Measurements from ENCODE around the gene PLA2G4C.
A peak's percentile ranks its signal among the peaks of the same experiment; 100 is the strongest.

The PLA2G4C gene, protein sequence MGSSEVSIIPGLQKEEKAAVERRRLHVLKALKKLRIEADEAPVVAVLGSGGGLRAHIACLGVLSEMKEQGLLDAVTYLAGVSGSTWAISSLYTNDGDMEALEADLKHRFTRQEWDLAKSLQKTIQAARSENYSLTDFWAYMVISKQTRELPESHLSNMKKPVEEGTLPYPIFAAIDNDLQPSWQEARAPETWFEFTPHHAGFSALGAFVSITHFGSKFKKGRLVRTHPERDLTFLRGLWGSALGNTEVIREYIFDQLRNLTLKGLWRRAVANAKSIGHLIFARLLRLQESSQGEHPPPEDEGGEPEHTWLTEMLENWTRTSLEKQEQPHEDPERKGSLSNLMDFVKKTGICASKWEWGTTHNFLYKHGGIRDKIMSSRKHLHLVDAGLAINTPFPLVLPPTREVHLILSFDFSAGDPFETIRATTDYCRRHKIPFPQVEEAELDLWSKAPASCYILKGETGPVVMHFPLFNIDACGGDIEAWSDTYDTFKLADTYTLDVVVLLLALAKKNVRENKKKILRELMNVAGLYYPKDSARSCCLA

DNA sequence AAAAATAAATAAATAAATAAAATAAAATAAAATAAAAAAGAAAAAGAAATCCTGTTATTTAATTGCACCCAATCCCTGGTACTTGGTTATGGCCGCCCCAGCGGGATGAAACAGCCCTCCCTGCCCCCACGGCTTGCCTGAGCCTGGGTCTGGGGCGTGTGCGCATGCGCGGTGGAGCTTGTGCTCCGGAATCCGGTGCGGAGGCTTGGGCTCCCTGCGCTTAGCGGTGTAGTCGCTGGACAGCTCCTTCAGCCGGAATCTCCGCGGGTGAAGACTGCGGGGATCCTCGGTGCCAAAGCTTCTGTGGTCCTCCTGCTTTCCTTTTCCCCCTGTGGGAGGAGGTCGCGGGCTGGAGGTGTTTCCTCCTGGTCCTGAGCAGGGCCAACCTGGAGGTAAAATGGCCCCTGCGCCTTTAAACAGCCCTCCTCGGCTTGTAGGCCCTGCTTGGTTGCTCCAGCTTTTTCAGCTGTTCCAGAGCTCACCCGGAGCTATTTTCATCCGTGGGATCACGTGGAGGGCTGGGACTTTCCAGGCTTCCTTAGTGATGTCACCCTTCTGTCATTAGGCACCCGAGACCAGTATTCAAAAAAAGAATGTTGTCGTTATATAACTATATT, at the start of gene PLA2G4C:
Gene PLA2G4C (minus strand): TSS at position 468 of the 617 bp plus-strand sequence. CDS start 4,288 bp downstream, outside the sequence.
- TF ChIP-seq Cebpa-rat (IDR thresholded peaks at IDR 0.05) = no peak
- Histone ChIP-seq H3K9ac (peak within 1 kb of the TSS; percentile 61 to 95 (median 79)), H3K27me3 (no peaks in the 10 kb centered on the region), H3K4me3 (peak within 1 kb of the TSS; percentile 53 to 66 (median 60)), H3K27ac (peak within 1 kb of the TSS; percentile 56 to 96 (median 83)), H3K4me1 (peaks cover 37 to 54% (median 48%) of the 10 kb centered on the region in 10 experiments), H3K4me2 (peak within 1 kb of the TSS; percentile 75 to 93 (median 84)), H4K20me1 (no peaks in the 10 kb centered on the region), H3K9me3 (replicated peaks in 1 of 11) (no peaks in the 10 kb centered on the region), H3K36me3 (peaks cover 3 to 20% (median 15%) of the 10 kb centered on the region in 11 experiments; a peak in 19 of 22 replicates)

DNA sequence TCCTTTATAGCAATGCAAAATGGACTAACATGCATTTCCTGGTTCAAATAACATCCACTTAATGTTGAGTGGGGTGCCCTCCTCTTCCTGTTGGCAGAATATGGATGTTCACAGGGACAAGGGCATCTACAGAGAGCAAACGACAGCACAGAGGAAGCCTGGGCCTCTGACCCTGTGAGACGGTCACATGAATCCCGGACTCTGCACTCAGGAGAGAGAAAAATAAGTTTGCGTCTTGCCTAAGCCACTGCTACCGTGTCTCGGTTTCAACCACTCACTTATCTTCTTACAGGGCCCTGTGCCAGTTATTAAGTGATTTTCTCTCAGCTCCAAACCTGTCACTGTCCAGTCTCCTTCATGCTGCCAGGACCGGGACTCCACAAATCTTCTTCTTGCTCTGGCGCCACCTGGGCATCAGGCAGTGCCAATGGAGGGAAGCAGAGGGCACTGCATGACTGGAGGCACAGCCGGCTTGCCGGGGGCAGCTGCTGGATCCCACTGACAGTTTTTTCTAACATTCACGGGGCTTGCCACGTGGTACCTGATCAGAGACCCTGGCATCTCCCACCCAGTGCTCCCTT, 47.7 kb upstream of the PLA2G4C start:
- Histone ChIP-seq H3K4me1 (peaks cover 0 to 18% (median 12%) of the 10 kb centered on the region in 10 experiments; a peak in 16 of 20 replicates), H3K4me2 (no peak overlapping the region), H3K9me3 (replicated peaks in 1 of 11) (0 out of 22 replicates have a peak, but pooled peaks cover 0 to 9% (median 0%) of the 10 kb centered on the region in 11 experiments), H3K27me3 (no peaks in the 10 kb centered on the region), H3K36me3 (peaks cover 40 to 99% (median 96%) of the 10 kb centered on the region in 11 experiments), H4K20me1 (peaks cover 0 to 17% (median 0%) of the 10 kb centered on the region in 11 experiments; a peak in 4 of 22 replicates), H3K9ac (no peak overlapping the region), H3K4me3 (no peak overlapping the region), H3K27ac (no peak overlapping the region)
- no peak for TF ChIP-seq Cebpa-rat (IDR thresholded peaks at IDR 0.05)

DNA sequence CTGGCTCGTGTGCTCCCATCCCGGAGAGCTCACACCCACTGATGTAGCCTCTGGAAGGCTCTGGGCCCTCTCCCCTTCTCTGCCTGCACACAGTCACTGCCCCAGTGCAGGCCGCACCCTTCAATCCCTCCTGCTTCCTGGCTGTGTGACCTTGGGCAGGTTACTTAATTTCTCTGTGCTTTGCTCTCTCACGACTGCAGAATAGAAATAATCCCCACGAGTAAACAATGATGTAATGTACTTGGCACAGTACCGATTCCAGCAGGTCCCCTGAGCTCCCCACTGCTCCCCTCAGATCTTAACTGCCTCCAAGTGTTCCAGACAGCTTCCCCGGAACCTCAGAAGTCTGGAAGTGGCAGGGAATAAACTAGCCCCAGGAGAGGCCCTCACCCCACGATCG, 43.4 kb upstream of the PLA2G4C start:
- Histone ChIP-seq H3K9me3 (replicated peaks in 1 of 11) (no peaks in the 10 kb centered on the region), H3K4me1 (peaks cover 0 to 5% (median 0%) of the 10 kb centered on the region in 10 experiments; a peak in 1 of 20 replicates), H3K36me3 (peaks cover 46 to 90% (median 87%) of the 10 kb centered on the region in 11 experiments), H3K27ac (peak overlapping the region in 4 of 11 experiments; percentile 0 to 32 (median 8); a peak in 2 of 22 replicates), H3K9ac (peak overlapping the region in 2 of 11 experiments; percentile 33 to 44; a peak in 2 of 22 replicates), H4K20me1 (peaks cover 0 to 27% (median 0%) of the 10 kb centered on the region in 11 experiments; a peak in 5 of 22 replicates), H3K4me2 (no peak overlapping the region), H3K27me3 (no peaks in the 10 kb centered on the region), H3K4me3 (no peak overlapping the region)
- no peak for TF ChIP-seq Cebpa-rat (IDR thresholded peaks at IDR 0.05)

DNA sequence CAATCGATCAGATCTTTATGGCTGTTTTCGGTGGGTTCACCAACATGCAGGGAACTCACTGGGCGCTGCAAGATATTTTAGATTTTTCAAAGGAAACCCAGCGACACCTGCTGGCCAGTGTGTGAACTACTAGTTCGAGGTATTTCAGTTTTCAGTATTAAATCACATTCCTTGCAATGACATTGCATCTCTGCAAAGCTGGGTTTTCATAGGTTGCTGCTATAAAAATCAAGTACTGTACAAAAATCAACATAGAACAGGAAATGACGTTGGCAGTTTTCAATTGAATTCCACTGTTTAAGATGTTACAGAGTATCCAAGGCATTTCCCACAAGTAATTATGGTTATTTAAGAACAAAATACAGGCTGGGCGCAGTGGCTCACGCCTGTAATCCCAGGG, 41.9 kb upstream of the PLA2G4C start:
- Histone ChIP-seq H3K9ac (peak overlapping the region in 4 of 11 experiments; percentile 22 to 50 (median 34); a peak in 4 of 22 replicates), H3K4me2 (no peak overlapping the region), H3K4me3 (no peak overlapping the region), H3K9me3 (replicated peaks in 1 of 11) (no peaks in the 10 kb centered on the region), H3K36me3 (peaks cover 53 to 90% (median 87%) of the 10 kb centered on the region in 11 experiments), H3K27me3 (no peaks in the 10 kb centered on the region), H3K4me1 (peaks cover 0 to 5% (median 0%) of the 10 kb centered on the region in 10 experiments; a peak in 1 of 20 replicates), H3K27ac (peak overlapping the region in 8 of 11 experiments; percentile 16 to 64 (median 52); a peak in 12 of 22 replicates), H4K20me1 (peaks cover 0 to 21% (median 0%) of the 10 kb centered on the region in 11 experiments; a peak in 5 of 22 replicates)
- TF ChIP-seq Cebpa-rat (IDR thresholded peaks at IDR 0.05) = no peak

DNA sequence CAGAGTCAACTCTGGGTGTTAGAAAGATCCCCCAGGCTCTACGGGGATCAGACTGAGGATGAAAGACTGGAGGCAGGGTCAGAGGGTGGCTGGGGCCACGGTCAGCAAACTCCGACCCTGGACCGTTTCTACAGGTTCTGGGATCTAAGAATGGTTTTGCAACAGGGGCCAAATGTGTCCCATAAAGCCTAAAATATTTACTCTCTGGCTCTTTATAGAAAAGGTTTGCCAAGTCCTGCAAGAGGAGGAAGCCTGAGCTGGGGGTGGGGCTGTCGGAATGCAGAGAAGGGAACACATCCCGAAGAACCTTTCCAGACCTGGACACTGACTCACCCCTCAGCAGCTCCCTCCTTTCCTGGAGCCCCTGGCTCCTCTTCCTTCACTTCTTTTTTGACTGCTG, 38.8 kb upstream of the PLA2G4C start:
- Histone ChIP-seq H3K27ac (no peak overlapping the region), H3K27me3 (no peaks in the 10 kb centered on the region), H3K4me1 (peaks cover 12 to 22% (median 17%) of the 10 kb centered on the region in 10 experiments), H3K9ac (no peak overlapping the region), H3K4me2 (no peak overlapping the region), H3K9me3 (replicated peaks in 1 of 11) (no peaks in the 10 kb centered on the region), H3K4me3 (no peak overlapping the region), H3K36me3 (peaks cover 36 to 93% (median 87%) of the 10 kb centered on the region in 11 experiments), H4K20me1 (peaks cover 0 to 25% (median 0%) of the 10 kb centered on the region in 11 experiments; a peak in 6 of 22 replicates)
- no peak for TF ChIP-seq Cebpa-rat (IDR thresholded peaks at IDR 0.05)

DNA sequence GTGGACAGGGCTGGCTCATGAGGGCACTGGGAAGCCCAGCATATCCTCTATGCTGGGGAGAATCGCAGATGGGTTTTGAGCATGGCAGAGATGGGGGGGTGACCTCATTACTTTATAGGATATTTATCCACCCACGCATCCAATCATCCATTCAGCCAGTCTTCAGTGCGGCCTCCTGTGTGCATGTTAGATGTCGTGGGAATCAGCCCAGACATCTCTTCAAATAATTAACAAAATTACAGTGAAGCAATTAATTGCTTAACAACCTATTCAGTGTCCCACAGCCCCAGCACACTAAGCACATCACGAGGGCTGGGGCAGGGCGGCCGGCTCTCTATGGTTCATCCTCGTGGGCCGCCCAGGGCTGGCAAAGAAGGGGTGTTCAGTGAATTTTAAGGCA, 38.0 kb upstream of the PLA2G4C start:
- H4K20me1 ChIP-seq = peaks cover 0 to 25% (median 0%) of the 10 kb centered on the region in 11 experiments; a peak in 4 of 22 replicates

DNA sequence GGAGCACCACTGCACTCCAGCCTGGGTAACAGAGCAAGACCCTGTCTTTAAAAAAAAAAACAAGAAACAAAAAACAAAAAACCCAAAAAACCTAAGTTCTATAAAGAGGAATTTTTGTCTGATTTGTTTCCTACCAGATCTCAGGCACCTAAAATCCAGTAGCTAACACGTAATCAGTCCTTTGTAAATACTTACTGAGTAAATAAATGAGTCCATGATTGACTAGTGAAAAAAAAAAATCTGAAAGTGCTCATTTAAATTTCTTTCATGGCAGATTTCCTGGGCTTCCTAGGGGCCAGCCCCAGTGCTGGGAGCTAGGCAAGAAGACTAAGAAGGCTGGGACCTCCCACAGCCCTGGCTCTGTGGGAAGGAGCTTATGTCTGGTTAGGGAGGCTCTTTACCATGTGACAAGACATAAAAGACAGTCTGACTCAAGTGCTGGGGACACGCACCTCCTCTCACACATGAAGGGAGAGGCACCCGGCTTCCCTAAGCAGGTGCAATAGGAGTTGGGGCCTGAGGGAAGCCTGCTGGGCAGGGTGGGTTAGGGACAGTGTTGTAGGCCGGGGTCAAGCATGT, 37.1 kb upstream of the PLA2G4C start:
- Histone ChIP-seq H3K4me3 (no peak overlapping the region), H3K4me2 (no peak overlapping the region), H3K27ac (no peak overlapping the region), H3K9ac (no peak overlapping the region), H3K9me3 (replicated peaks in 1 of 11) (no peaks in the 10 kb centered on the region), H3K4me1 (peaks cover 16 to 26% (median 20%) of the 10 kb centered on the region in 10 experiments), H3K27me3 (no peaks in the 10 kb centered on the region), H4K20me1 (peaks cover 0 to 25% (median 0%) of the 10 kb centered on the region in 11 experiments; a peak in 4 of 22 replicates), H3K36me3 (peaks cover 50 to 97% (median 96%) of the 10 kb centered on the region in 11 experiments)
- TF ChIP-seq Cebpa-rat (IDR thresholded peaks at IDR 0.05) = no peak

More for the DNA sequence above, 38.0 kb upstream of the PLA2G4C start:
- Histone ChIP-seq H3K9ac (no peak overlapping the region), H3K4me2 (no peak overlapping the region), H3K27ac (no peak overlapping the region), H3K4me3 (no peak overlapping the region), H3K36me3 (peaks cover 42 to 96% (median 87%) of the 10 kb centered on the region in 11 experiments), H3K9me3 (replicated peaks in 1 of 11) (no peaks in the 10 kb centered on the region), H3K4me1 (peaks cover 16 to 26% (median 21%) of the 10 kb centered on the region in 10 experiments), H3K27me3 (no peaks in the 10 kb centered on the region)
- TF ChIP-seq Cebpa-rat (IDR thresholded peaks at IDR 0.05) = no peak

DNA sequence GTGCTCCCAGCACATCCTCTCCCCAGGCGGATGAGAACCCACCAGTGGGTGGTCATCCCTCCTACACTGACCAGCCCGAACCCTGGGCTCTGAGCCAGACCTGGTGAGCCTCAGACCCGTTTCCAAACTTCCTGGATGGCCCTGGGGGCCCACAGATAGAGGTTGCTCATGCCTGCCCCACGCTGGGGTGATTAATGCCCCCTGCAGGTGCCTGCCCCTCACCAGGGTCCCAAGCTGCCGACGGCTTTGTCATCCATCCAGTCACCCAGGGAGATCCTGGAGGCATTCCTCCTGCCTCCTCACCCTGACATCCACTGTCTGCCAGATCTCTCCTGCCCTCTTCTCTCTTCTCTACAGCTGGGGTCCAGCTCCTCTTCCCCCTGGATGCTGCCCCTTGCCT, 28.4 kb upstream of the PLA2G4C start:
- peaks cover 0 to 4% (median 0%) of the 10 kb centered on the region in 10 experiments; a peak in 5 of 20 replicates for H3K4me1 ChIP-seq
- TF ChIP-seq Cebpa-rat (IDR thresholded peaks at IDR 0.05) = no peak
- no peak overlapping the region for H3K27ac ChIP-seq
- no peak overlapping the region for H3K4me3 ChIP-seq
- no peaks in the 10 kb centered on the region for H3K9me3 ChIP-seq (replicated peaks in 1 of 11)
- H3K36me3 ChIP-seq = peaks cover 42 to 100% (median 90%) of the 10 kb centered on the region in 11 experiments
- no peak overlapping the region for H3K4me2 ChIP-seq
- H3K9ac ChIP-seq = no peak overlapping the region
- H4K20me1 ChIP-seq = peaks cover 0 to 16% (median 0%) of the 10 kb centered on the region in 11 experiments; a peak in 2 of 22 replicates
- H3K27me3 ChIP-seq = no peaks in the 10 kb centered on the region
